ENCODE measurements around the gene LRRTM2.

The LRRTM2 gene

DNA sequence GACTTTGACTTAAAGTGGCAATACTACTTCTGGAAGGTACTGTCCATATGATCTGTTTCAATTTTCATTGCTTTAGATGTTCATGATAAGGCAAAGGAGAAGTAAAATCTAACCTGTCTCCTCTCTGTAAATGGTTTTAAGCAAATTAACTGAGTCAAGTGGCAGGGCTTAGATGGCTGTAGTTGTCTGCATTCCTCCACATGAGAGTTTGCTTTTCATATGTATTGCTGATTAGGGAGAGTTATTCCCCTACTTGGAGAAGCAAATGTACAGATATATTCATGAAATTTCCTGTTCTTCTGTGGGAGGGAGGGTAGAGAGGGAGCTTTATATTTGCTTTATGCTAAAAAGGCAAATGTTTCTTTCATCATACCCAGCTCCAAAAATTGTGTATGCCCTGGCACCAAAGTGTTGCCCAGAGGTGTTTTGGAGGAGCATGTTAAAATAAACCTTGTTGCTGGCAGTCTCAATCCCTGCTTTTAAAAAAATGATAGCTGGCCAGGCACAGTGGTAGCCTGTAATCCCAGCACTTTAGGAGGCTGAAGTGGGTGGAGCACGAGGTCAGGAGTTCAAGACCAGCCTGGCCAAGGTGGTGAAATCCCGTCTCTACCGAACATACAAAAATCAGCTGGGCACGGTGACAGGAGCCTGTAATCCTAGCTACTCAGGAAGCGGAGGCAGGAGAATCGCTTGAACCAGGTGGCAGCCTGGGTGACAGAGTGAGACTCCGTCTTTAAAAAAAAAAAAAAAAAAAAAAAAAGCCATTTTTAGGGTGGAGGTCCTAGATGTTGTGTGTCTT is 3.5 kb upstream of the LRRTM2 start:
- no peaks in the 10 kb centered on the region for H3K27me3 ChIP-seq (ENCODE audit: control insufficient read depth, insufficient read depth, low read length)
- peaks cover 25% of the 10 kb centered on the region for H3K4me1 ChIP-seq (ENCODE audit: control insufficient read depth, insufficient read depth, low read length)
- no peak overlapping the region for H3K4me3 ChIP-seq (ENCODE audit: low read depth, low read length)
- H3K9me3 ChIP-seq (ENCODE audit: control insufficient read depth, insufficient read depth, low read length) = no peaks in the 10 kb centered on the region
- H3K9ac ChIP-seq (ENCODE audit: low read depth, low read length) = no peak overlapping the region
- no peaks in the 10 kb centered on the region for H3K36me3 ChIP-seq (ENCODE audit: control insufficient read depth, insufficient read depth, low read length)

DNA sequence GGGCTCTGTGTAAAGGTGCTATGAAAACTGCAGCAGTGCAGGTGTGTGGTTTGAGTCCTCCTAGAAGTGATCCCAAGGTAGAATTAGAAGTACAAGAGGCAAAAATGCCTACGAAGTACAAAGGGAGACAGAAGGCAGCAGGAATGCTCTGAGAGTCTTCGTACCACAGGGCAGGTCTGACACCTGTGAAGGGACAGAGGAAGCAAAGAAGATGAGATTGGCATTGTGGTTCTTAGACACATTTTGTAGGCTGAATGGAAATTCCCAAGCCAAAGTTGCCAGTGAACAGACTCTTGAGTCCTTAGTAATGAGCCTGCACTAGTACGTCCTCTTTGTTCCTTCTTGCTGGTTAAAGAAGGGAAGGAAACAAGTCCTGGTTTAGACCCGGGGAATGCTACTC is 1.7 kb upstream of the LRRTM2 start:
- Histone ChIP-seq H3K9me3 (ENCODE audit: control insufficient read depth, insufficient read depth, low read length) (no peaks in the 10 kb centered on the region), H3K27me3 (ENCODE audit: control insufficient read depth, insufficient read depth, low read length) (no peaks in the 10 kb centered on the region), H3K4me3 (ENCODE audit: low read depth, low read length) (no peak overlapping the region), H3K9ac (ENCODE audit: low read depth, low read length) (no peak overlapping the region), H3K36me3 (ENCODE audit: control insufficient read depth, insufficient read depth, low read length) (no peaks in the 10 kb centered on the region), H3K4me1 (ENCODE audit: control insufficient read depth, insufficient read depth, low read length) (peaks cover 23% of the 10 kb centered on the region)

DNA sequence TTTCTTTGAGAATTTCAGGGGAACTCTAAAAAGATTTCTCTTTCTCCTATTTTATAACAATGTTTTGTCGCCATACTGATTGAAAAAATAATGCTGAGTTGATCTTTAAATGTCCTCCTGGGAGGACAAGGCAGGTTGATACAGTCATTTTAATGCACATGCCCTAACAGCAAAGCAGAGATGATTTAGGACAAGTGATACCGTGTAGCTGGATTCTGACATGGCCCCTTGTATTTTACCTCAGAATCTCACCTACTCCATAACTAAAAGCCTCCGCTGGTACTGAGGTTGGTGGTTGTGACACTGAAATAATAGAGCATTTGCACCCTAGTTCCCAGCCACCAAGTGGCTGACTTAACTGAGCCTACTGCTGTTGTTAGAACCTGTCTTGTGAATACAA is 811 bp upstream of the LRRTM2 start:
- Histone ChIP-seq H3K36me3 (ENCODE audit: control insufficient read depth, insufficient read depth, low read length) (no peaks in the 10 kb centered on the region), H3K9me3 (ENCODE audit: control insufficient read depth, insufficient read depth, low read length) (no peaks in the 10 kb centered on the region), H3K27me3 (ENCODE audit: control insufficient read depth, insufficient read depth, low read length) (no peaks in the 10 kb centered on the region), H3K4me1 (ENCODE audit: control insufficient read depth, insufficient read depth, low read length) (peaks cover 28% of the 10 kb centered on the region), H3K9ac (ENCODE audit: low read depth, low read length) (no peak overlapping the region), H3K4me3 (ENCODE audit: low read depth, low read length) (no peak overlapping the region)

GRCh38 chr5:138875552-138875875 is 379 bp upstream of the LRRTM2 start:
- no peaks in the 10 kb centered on the region for H3K27me3 ChIP-seq (ENCODE audit: control insufficient read depth, insufficient read depth, low read length)
- H3K9me3 ChIP-seq (ENCODE audit: control insufficient read depth, insufficient read depth, low read length) = no peaks in the 10 kb centered on the region
- H3K4me3 ChIP-seq (ENCODE audit: low read depth, low read length) = no peak overlapping the region
- H3K9ac ChIP-seq (ENCODE audit: low read depth, low read length) = no peak overlapping the region
- H3K36me3 ChIP-seq (ENCODE audit: control insufficient read depth, insufficient read depth, low read length) = no peaks in the 10 kb centered on the region
- peaks cover 29% of the 10 kb centered on the region for H3K4me1 ChIP-seq (ENCODE audit: control insufficient read depth, insufficient read depth, low read length)

GRCh38 chr5:138874241-138874640 is 894 bp downstream of the LRRTM2 start:
- Histone ChIP-seq H3K4me1 (ENCODE audit: control insufficient read depth, insufficient read depth, low read length) (peaks cover 34% of the 10 kb centered on the region), H3K9ac (ENCODE audit: low read depth, low read length) (no peak overlapping the region), H3K36me3 (ENCODE audit: control insufficient read depth, insufficient read depth, low read length) (no peaks in the 10 kb centered on the region), H3K9me3 (ENCODE audit: control insufficient read depth, insufficient read depth, low read length) (no peaks in the 10 kb centered on the region), H3K27me3 (ENCODE audit: control insufficient read depth, insufficient read depth, low read length) (no peaks in the 10 kb centered on the region), H3K4me3 (ENCODE audit: low read depth, low read length) (no peak overlapping the region)

DNA sequence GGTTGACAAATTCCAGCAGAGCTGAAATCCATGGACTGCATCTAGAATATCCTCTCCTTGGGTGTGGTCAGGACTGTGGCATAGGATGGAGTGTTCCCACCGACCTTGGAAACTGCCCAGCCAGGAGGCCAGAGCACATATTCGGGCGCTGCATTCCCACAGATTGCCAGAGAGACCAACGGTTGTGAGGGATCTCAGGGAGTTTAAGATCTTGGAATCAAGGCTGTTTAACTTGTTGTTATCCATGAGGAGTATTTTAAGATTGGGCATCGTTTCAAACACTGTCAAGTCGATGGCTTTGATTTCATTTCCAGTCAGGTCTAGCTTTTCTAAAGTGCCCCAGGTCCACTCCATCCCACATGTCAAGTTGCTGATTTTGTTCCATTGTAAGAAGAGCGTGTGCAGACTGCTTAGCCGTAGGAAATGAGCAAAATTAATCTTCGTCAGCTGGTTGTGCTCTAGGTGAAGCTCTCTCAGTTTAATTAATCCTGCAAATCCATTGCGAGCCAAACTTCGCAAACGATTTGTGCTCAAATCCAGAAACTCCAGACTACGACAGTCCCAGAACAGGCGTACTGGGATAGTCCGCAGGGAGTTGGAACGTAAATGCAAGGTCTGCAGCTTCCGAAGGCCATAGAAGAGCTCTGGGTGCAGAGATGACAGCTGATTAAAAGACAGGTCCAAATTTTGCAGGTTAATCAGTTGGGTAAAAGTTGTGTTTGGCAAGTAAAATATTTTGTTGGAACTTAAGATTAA is 1.5 kb downstream of the LRRTM2 start:
- H3K27me3 ChIP-seq (ENCODE audit: control insufficient read depth, insufficient read depth, low read length) = no peaks in the 10 kb centered on the region
- H3K4me1 ChIP-seq (ENCODE audit: control insufficient read depth, insufficient read depth, low read length) = peaks cover 34% of the 10 kb centered on the region
- no peak overlapping the region for H3K9ac ChIP-seq (ENCODE audit: low read depth, low read length)
- H3K9me3 ChIP-seq (ENCODE audit: control insufficient read depth, insufficient read depth, low read length) = no peaks in the 10 kb centered on the region
- no peaks in the 10 kb centered on the region for H3K36me3 ChIP-seq (ENCODE audit: control insufficient read depth, insufficient read depth, low read length)
- H3K4me3 ChIP-seq (ENCODE audit: low read depth, low read length) = no peak overlapping the region

DNA sequence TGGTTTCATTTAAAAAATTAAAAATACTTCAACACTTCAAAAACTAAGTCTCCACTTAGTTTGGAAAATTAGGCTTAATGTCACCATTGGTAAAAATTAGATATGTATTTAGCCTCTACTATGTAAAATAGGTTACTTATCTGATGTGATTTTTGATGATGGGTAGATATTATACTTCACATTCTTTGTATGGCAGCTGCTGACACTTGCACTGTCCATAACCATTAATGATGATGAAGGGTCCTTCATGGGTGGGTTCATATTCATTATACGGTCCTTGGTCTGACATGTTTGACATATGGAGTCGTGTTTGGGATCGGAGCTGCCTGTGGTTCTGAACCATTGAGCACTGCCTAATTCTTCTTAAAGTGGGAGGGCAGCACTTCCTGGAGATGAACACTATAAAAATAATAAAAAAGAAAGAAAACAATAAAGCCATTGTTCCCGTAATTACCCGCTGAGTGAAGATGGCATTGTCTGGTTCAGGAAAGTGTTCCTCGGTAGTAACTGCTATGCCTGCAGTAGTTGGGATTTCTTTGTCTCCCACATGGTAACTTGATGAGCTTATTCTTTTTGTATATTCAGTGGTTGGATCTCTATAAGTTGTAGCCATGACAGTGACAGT is 2.2 kb downstream of the LRRTM2 start:
- H3K27me3 ChIP-seq (ENCODE audit: control insufficient read depth, insufficient read depth, low read length) = no peaks in the 10 kb centered on the region
- H3K4me1 ChIP-seq (ENCODE audit: control insufficient read depth, insufficient read depth, low read length) = peaks cover 28% of the 10 kb centered on the region
- H3K4me3 ChIP-seq (ENCODE audit: low read depth, low read length) = no peak overlapping the region
- no peaks in the 10 kb centered on the region for H3K36me3 ChIP-seq (ENCODE audit: control insufficient read depth, insufficient read depth, low read length)
- H3K9ac ChIP-seq (ENCODE audit: low read depth, low read length) = no peak overlapping the region
- H3K9me3 ChIP-seq (ENCODE audit: control insufficient read depth, insufficient read depth, low read length) = no peaks in the 10 kb centered on the region

DNA sequence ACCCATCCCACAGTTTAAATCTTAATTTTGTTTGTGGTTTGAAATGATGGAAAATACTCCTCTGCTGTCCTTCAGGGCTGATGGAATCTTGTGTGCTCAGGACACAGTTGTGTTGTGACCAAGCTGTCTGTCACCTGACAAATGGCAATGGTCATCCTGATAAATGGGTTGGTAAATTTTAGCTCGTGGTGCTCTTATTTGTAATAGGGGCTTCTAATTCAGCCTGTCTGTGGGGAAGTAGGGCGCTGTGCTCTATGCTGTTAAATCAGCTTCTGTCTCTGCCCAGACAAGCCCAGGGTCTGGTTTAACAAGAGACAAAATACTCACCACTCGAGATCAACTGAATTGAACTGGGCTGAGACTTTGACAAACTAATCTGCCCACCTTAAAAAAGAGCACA is 4.5 kb downstream of the LRRTM2 start:
- H3K4me3 ChIP-seq (ENCODE audit: low read depth, low read length) = no peak overlapping the region
- no peaks in the 10 kb centered on the region for H3K36me3 ChIP-seq (ENCODE audit: control insufficient read depth, insufficient read depth, low read length)
- H3K27me3 ChIP-seq (ENCODE audit: control insufficient read depth, insufficient read depth, low read length) = no peaks in the 10 kb centered on the region
- no peak overlapping the region for H3K9ac ChIP-seq (ENCODE audit: low read depth, low read length)
- H3K4me1 ChIP-seq (ENCODE audit: control insufficient read depth, insufficient read depth, low read length) = peaks cover 28% of the 10 kb centered on the region
- H3K9me3 ChIP-seq (ENCODE audit: control insufficient read depth, insufficient read depth, low read length) = no peaks in the 10 kb centered on the region

GRCh38 chr5:138869763-138870500 is 5.2 kb downstream of the LRRTM2 start:
- Histone ChIP-seq H3K4me3 (ENCODE audit: low read depth, low read length) (no peak overlapping the region), H3K9ac (ENCODE audit: low read depth, low read length) (no peak overlapping the region), H3K9me3 (ENCODE audit: control insufficient read depth, insufficient read depth, low read length) (no peaks in the 10 kb centered on the region), H3K36me3 (ENCODE audit: control insufficient read depth, insufficient read depth, low read length) (no peaks in the 10 kb centered on the region), H3K27me3 (ENCODE audit: control insufficient read depth, insufficient read depth, low read length) (no peaks in the 10 kb centered on the region), H3K4me1 (ENCODE audit: control insufficient read depth, insufficient read depth, low read length) (peaks cover 21% of the 10 kb centered on the region)

DNA sequence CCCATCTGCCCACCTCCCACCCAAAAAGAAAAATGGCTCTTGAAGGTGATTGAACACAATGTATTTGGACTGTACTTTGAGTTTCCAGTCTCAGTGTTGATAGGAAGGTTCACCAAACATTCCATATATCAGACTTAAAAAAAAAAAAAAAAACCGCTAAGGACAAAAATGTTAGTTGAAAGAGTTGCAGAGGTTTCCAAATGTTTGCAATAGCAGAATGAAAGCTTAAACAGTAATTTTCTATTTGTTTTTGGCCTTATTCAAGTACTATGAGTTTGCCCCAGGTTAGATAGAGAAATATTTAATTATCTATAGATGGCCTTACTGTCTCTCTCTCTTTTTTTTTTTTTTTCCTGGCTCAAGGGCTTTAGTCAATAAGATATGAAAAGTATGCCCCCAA is 6.1 kb downstream of the LRRTM2 start:
- no peaks in the 10 kb centered on the region for H3K36me3 ChIP-seq (ENCODE audit: control insufficient read depth, insufficient read depth, low read length)
- no peaks in the 10 kb centered on the region for H3K9me3 ChIP-seq (ENCODE audit: control insufficient read depth, insufficient read depth, low read length)
- no peak overlapping the region for H3K4me3 ChIP-seq (ENCODE audit: low read depth, low read length)
- H3K9ac ChIP-seq (ENCODE audit: low read depth, low read length) = no peak overlapping the region
- peaks cover 19% of the 10 kb centered on the region for H3K4me1 ChIP-seq (ENCODE audit: control insufficient read depth, insufficient read depth, low read length)
- H3K27me3 ChIP-seq (ENCODE audit: control insufficient read depth, insufficient read depth, low read length) = no peaks in the 10 kb centered on the region

DNA sequence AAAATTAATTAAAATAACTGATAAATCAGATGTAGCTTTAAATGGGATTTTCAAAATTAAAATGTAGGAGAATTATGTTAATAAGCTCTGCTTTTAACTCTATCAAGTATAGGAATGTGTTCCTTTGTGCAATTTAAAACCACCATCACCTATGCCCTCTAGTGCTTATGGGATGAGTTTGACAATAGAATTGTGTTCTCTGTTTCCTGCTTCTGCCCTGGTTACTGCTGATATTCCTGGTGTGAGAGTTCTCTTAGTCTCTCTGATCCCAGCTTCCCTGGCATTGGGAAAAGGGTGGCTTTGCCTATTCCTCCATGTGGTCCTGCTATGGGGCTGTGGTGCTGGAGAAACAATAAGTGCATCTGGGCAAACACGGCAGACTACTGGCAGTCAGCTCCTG is 8.1 kb downstream of the LRRTM2 start:
- H3K36me3 ChIP-seq (ENCODE audit: control insufficient read depth, insufficient read depth, low read length) = no peaks in the 10 kb centered on the region
- no peak overlapping the region for H3K9ac ChIP-seq (ENCODE audit: low read depth, low read length)
- H3K27me3 ChIP-seq (ENCODE audit: control insufficient read depth, insufficient read depth, low read length) = no peaks in the 10 kb centered on the region
- peaks cover 10% of the 10 kb centered on the region for H3K4me1 ChIP-seq (ENCODE audit: control insufficient read depth, insufficient read depth, low read length)
- H3K4me3 ChIP-seq (ENCODE audit: low read depth, low read length) = no peak overlapping the region
- no peaks in the 10 kb centered on the region for H3K9me3 ChIP-seq (ENCODE audit: control insufficient read depth, insufficient read depth, low read length)
